Astrocyte (in vitro differentiated cells and primary cell): ENCODE results near the gene FCER2.

ENCODE experiments used
- EZH2 ChIP-seq: IDR thresholded peaks from 2 replicates; pipeline ENCODE4 v1.6.1; 2012; ENCODE audit warnings: mild to moderate bottlenecking, low read length, inconsistent platforms; ENCODE audit not compliant: insufficient read depth
- TF ChIP-seq, protein P1 (sequence below): IDR thresholded peaks from 2 replicates; pipeline ENCODE4 v1.5.1; 2011; ENCODE audit warnings: low read depth, mild to moderate bottlenecking, inconsistent platforms, low read length, moderate library complexity; ENCODE audit not compliant: insufficient read depth

DNA sequence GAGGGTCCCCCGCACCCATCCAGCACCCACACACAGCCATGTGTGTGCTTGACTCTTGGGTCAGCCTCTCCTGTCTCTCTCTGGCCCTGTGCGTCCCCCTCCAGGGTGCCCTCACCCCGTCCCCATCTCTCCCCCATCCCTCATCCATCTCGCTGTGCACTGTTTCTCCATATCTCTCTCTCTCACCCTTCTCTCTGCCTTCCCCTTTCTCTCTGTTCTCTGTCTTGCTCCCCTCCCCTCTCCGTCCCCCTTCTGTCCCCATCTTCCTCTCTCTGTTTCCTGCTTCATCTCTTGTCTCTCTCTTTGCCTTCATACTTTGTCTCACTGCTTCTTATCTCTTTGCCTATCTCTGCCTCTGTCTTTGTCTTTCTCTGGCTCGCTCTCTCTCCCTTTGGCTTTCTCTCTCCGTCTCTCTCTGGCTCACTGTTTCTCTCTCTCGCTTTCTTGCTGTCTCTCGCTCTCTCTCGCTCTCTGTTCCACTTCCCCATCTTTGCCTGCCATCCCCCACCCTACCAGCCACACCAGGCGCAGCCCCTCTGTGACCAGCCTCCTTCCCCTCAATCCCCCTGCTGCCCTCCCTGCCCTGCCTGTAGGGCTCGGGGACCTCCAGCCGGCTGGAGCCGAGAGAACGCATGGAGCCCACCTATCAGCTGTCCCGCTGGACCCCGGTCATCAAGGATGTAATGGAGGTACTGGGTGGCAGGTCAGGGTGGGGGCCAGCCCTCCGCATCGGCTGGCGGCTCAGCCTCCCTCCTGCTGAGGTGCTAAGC lies 56.1 kb downstream of the FCER2 start:
- TF ChIP-seq, protein P1, sequence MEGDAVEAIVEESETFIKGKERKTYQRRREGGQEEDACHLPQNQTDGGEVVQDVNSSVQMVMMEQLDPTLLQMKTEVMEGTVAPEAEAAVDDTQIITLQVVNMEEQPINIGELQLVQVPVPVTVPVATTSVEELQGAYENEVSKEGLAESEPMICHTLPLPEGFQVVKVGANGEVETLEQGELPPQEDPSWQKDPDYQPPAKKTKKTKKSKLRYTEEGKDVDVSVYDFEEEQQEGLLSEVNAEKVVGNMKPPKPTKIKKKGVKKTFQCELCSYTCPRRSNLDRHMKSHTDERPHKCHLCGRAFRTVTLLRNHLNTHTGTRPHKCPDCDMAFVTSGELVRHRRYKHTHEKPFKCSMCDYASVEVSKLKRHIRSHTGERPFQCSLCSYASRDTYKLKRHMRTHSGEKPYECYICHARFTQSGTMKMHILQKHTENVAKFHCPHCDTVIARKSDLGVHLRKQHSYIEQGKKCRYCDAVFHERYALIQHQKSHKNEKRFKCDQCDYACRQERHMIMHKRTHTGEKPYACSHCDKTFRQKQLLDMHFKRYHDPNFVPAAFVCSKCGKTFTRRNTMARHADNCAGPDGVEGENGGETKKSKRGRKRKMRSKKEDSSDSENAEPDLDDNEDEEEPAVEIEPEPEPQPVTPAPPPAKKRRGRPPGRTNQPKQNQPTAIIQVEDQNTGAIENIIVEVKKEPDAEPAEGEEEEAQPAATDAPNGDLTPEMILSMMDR = no peak
- no peak for TF ChIP-seq EZH2
